ENCODE measurements around the gene PLA2G2C.

DNA sequence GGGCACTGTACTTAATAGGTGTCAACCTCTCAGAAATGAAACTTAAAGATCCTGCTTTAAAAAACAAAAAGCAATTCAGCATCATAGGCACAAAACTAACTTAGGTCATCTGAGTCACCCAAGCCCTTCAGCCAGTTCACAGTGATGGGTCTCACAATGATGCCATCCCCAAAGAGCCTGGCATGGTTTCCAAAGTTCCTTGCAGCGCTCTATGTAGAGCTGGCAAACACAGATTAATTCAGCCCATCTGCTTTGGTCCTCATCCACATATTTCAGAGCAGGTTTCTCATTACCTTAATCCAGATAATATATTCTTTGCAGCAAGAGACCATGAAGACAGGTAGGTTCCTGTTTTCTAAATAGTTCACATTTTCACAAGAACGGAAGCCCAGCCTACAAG, 14.6 kb upstream of the PLA2G2C start:
- TF ChIP-seq, protein P1, sequence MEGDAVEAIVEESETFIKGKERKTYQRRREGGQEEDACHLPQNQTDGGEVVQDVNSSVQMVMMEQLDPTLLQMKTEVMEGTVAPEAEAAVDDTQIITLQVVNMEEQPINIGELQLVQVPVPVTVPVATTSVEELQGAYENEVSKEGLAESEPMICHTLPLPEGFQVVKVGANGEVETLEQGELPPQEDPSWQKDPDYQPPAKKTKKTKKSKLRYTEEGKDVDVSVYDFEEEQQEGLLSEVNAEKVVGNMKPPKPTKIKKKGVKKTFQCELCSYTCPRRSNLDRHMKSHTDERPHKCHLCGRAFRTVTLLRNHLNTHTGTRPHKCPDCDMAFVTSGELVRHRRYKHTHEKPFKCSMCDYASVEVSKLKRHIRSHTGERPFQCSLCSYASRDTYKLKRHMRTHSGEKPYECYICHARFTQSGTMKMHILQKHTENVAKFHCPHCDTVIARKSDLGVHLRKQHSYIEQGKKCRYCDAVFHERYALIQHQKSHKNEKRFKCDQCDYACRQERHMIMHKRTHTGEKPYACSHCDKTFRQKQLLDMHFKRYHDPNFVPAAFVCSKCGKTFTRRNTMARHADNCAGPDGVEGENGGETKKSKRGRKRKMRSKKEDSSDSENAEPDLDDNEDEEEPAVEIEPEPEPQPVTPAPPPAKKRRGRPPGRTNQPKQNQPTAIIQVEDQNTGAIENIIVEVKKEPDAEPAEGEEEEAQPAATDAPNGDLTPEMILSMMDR (IDR thresholded peaks at IDR 0.05; ENCODE audit: low read length) = no peak
- no peak for TF ChIP-seq EZH2 (IDR thresholded peaks at IDR 0.05; ENCODE audit: borderline replicate concordance, low read length)
